ENCODE measurements around the gene RIPOR3. TPM values are rescaled to one million over a fixed set of nuclear protein-coding genes. Genes with fewer than 3 reads are reported as not detected.

The RIPOR3 gene
- total RNA-seq, 2 donors from 2014 or later, result 0.46 to 1.4 TPM

GRCh38 chr20:50607436-50607835 is 83.9 kb downstream of the RIPOR3 start:
- no peak overlapping the region for H3K27ac ChIP-seq (ENCODE audit: low read depth, low read length)
- no peaks in the 10 kb centered on the region for H3K36me3 ChIP-seq (ENCODE audit: control insufficient read depth, insufficient read depth, low read length)
- WGBS, 2 experiments (ENCODE audit: insufficient coverage in 1 of 2, insufficient read length in 1 of 2), result 91 to 92% methylated on average over 6 to 9 of the region's 9 CpGs
- no peak for TF ChIP-seq CTCF (conservative IDR thresholded peaks at IDR 0.05)
- no peaks in the 10 kb centered on the region for H3K36me3 Mint-ChIP-seq (ENCODE audit: low read depth)
- no peaks in the 10 kb centered on the region for H3K27me3 Mint-ChIP-seq (ENCODE audit: insufficient read depth)
- no peaks in the 10 kb centered on the region for H3K9me3 Mint-ChIP-seq
- H3K4me1 Mint-ChIP-seq, result peaks cover 4% of the 10 kb centered on the region
- no peak overlapping the region for H3K9ac ChIP-seq (ENCODE audit: extremely low read depth, low read length, poor library complexity, severe bottlenecking)
- no peak overlapping the region for H3K27ac Mint-ChIP-seq
- H3K27me3 ChIP-seq (ENCODE audit: control insufficient read depth, insufficient read depth, low read length, poor library complexity, severe bottlenecking), result no peaks in the 10 kb centered on the region
- no peaks in the 10 kb centered on the region for H3K4me1 ChIP-seq (ENCODE audit: control insufficient read depth, insufficient read depth, low read length)
- peak; percentile 27 for DNase-seq
- H3K4me3 ChIP-seq (ENCODE audit: low read length), result no peak overlapping the region
- H3K9me3 ChIP-seq (ENCODE audit: control insufficient read depth, low read length), result no peaks in the 10 kb centered on the region
- H3K4me3 Mint-ChIP-seq, result no peak overlapping the region

- no peak for DNase-seq
- Histone ChIP-seq H3K9ac (ENCODE audit: extremely low read depth, low read length, poor library complexity, severe bottlenecking) (no peak overlapping the region), H3K4me3 (ENCODE audit: low read length) (no peak overlapping the region), H3K27me3 (ENCODE audit: control insufficient read depth, insufficient read depth, low read length, poor library complexity, severe bottlenecking) (no peaks in the 10 kb centered on the region), H3K27ac (ENCODE audit: low read depth, low read length) (no peak overlapping the region), H3K4me1 (ENCODE audit: control insufficient read depth, insufficient read depth, low read length) (no peaks in the 10 kb centered on the region), H3K9me3 (ENCODE audit: control insufficient read depth, low read length) (no peaks in the 10 kb centered on the region), H3K36me3 (ENCODE audit: control insufficient read depth, insufficient read depth, low read length) (no peaks in the 10 kb centered on the region)
- no peaks in the 10 kb centered on the region for H3K9me3 Mint-ChIP-seq
- H3K4me3 Mint-ChIP-seq, result no peak overlapping the region
- no peak for TF ChIP-seq CTCF (conservative IDR thresholded peaks at IDR 0.05)
- no peaks in the 10 kb centered on the region for H3K27me3 Mint-ChIP-seq (ENCODE audit: insufficient read depth)
- H3K27ac Mint-ChIP-seq, result no peak overlapping the region
- WGBS, 2 experiments (ENCODE audit: insufficient coverage in 1 of 2, insufficient read length in 1 of 2), result 96% methylated on average over 4 to 5 of the region's 5 CpGs
- H3K36me3 Mint-ChIP-seq (ENCODE audit: low read depth), result no peaks in the 10 kb centered on the region
- H3K4me1 Mint-ChIP-seq, result peaks cover 1% of the 10 kb centered on the region
These were observed 86.2 kb downstream of the RIPOR3 start for GRCh38 chr20:50605136-50605535.

DNA sequence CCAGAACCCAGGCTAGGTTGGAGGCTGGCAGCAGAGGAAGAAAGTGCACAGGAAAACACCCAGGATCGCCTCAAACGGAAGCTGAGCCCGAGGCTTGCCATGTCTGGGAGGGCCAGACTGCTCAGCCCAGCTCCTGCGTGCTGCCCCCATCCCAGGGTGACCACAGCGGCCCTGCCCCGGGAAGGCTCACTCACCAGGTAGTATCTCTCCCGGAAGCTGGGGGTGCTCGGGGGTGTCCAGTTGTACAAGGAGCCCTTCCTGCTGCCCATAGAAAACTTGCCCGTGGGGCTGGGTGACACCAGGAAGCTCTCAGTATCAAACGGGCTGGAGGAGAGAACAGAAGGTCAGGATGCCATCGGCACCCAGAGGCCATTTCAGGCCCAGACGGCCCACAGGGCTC is 86.9 kb downstream of the RIPOR3 start:
- WGBS, 2 experiments (ENCODE audit: insufficient coverage in 1 of 2, insufficient read length in 1 of 2), result 89 to 95% methylated on average over 6 to 12 of the region's 12 CpGs
- H3K9ac ChIP-seq (ENCODE audit: extremely low read depth, low read length, poor library complexity, severe bottlenecking), result no peak overlapping the region
- no peaks in the 10 kb centered on the region for H3K4me1 Mint-ChIP-seq

More for the DNA sequence above, 86.9 kb downstream of the RIPOR3 start:
- Histone ChIP-seq H3K27me3 (ENCODE audit: control insufficient read depth, insufficient read depth, low read length, poor library complexity, severe bottlenecking) (no peaks in the 10 kb centered on the region), H3K9me3 (ENCODE audit: control insufficient read depth, low read length) (no peaks in the 10 kb centered on the region), H3K4me1 (ENCODE audit: control insufficient read depth, insufficient read depth, low read length) (no peaks in the 10 kb centered on the region), H3K36me3 (ENCODE audit: control insufficient read depth, insufficient read depth, low read length) (no peaks in the 10 kb centered on the region), H3K27ac (ENCODE audit: low read depth, low read length) (no peak overlapping the region), H3K4me3 (ENCODE audit: low read length) (no peak overlapping the region)
- H3K9me3 Mint-ChIP-seq, result no peaks in the 10 kb centered on the region
- no peak overlapping the region for H3K27ac Mint-ChIP-seq
- H3K4me3 Mint-ChIP-seq, result no peak overlapping the region
- H3K27me3 Mint-ChIP-seq (ENCODE audit: insufficient read depth), result no peaks in the 10 kb centered on the region
- no peak for TF ChIP-seq CTCF (conservative IDR thresholded peaks at IDR 0.05)
- DNase-seq, result no peak
- H3K36me3 Mint-ChIP-seq (ENCODE audit: low read depth), result no peaks in the 10 kb centered on the region
